ENCODE results near the gene LGMN. TPM values are rescaled to one million over a fixed set of nuclear protein-coding genes. Genes with fewer than 3 reads are reported as not detected.

Gene LGMN
- total and polyA plus RNA-seq, 4 donors, result 56.2 to 192 (median 62.4) TPM

DNA sequence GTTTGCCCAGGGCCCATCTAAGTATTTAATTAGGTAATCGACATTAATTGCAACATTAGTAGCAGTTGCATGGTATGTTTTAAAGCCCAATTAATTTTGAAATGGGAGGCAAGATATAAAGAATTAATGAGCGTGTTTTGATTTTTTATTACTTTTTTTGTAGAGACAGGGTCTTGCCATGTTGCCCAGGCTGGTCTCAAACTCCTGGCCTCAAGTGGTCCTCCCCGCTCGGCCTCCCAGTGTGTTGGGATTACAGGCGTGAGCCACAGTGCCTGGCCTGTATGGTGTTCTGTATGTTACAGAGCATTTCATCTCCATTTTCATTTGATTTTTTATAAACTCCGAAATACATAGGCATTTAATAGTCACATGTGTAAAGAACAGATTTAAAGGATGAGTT lies 46.5 kb upstream of the LGMN start:
- DNase-seq (ENCODE audit: low spot score), result no peak
- H3K4me3 ChIP-seq (ENCODE audit: low read depth in 1 of 3, low read length in 3 of 3), result peak overlapping the region; percentile 70 to 99 (median 99)
- peak overlapping the region; percentile 96 to 100 for H3K9ac ChIP-seq (ENCODE audit: low read depth in 1 of 2, low read length in 2 of 2)
- TF ChIP-seq RXRA (IDR thresholded peaks at IDR 0.05) (no peak), JUND (IDR thresholded peaks at IDR 0.05) (no peak), HNF4G (IDR thresholded peaks at IDR 0.05) (no peak), SP1 (IDR thresholded peaks at IDR 0.05) (no peak), YY1 (IDR thresholded peaks at IDR 0.05) (no peak), EGR1 (IDR thresholded peaks at IDR 0.05; ENCODE audit: low read depth in 2 of 2) (no peak), HNF4A (conservative IDR thresholded peaks at IDR 0.05) (no peak), FOXA2 (IDR thresholded peaks at IDR 0.05) (no peak), GABPA (IDR thresholded peaks at IDR 0.05 in 1 of 2, conservative IDR thresholded peaks at IDR 0.05 in 1 of 2) (no peak), TAF1 (conservative IDR thresholded peaks at IDR 0.05) (no peak), FOXA1 (IDR thresholded peaks at IDR 0.05) (no peak), RAD21 (IDR thresholded peaks at IDR 0.05) (no peak), NR2F2 (IDR thresholded peaks at IDR 0.05) (no peak)
- TF ChIP-seq, protein P1, sequence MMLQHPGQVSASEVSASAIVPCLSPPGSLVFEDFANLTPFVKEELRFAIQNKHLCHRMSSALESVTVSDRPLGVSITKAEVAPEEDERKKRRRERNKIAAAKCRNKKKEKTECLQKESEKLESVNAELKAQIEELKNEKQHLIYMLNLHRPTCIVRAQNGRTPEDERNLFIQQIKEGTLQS (IDR thresholded peaks at IDR 0.05), result no peak
- TF ChIP-seq, protein P2, sequence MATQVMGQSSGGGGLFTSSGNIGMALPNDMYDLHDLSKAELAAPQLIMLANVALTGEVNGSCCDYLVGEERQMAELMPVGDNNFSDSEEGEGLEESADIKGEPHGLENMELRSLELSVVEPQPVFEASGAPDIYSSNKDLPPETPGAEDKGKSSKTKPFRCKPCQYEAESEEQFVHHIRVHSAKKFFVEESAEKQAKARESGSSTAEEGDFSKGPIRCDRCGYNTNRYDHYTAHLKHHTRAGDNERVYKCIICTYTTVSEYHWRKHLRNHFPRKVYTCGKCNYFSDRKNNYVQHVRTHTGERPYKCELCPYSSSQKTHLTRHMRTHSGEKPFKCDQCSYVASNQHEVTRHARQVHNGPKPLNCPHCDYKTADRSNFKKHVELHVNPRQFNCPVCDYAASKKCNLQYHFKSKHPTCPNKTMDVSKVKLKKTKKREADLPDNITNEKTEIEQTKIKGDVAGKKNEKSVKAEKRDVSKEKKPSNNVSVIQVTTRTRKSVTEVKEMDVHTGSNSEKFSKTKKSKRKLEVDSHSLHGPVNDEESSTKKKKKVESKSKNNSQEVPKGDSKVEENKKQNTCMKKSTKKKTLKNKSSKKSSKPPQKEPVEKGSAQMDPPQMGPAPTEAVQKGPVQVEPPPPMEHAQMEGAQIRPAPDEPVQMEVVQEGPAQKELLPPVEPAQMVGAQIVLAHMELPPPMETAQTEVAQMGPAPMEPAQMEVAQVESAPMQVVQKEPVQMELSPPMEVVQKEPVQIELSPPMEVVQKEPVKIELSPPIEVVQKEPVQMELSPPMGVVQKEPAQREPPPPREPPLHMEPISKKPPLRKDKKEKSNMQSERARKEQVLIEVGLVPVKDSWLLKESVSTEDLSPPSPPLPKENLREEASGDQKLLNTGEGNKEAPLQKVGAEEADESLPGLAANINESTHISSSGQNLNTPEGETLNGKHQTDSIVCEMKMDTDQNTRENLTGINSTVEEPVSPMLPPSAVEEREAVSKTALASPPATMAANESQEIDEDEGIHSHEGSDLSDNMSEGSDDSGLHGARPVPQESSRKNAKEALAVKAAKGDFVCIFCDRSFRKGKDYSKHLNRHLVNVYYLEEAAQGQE (IDR thresholded peaks at IDR 0.05), result no peak
- TF ChIP-seq, protein P3, sequence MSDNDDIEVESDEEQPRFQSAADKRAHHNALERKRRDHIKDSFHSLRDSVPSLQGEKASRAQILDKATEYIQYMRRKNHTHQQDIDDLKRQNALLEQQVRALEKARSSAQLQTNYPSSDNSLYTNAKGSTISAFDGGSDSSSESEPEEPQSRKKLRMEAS (IDR thresholded peaks at IDR 0.05), result no peak
- TF ChIP-seq, protein P4, sequence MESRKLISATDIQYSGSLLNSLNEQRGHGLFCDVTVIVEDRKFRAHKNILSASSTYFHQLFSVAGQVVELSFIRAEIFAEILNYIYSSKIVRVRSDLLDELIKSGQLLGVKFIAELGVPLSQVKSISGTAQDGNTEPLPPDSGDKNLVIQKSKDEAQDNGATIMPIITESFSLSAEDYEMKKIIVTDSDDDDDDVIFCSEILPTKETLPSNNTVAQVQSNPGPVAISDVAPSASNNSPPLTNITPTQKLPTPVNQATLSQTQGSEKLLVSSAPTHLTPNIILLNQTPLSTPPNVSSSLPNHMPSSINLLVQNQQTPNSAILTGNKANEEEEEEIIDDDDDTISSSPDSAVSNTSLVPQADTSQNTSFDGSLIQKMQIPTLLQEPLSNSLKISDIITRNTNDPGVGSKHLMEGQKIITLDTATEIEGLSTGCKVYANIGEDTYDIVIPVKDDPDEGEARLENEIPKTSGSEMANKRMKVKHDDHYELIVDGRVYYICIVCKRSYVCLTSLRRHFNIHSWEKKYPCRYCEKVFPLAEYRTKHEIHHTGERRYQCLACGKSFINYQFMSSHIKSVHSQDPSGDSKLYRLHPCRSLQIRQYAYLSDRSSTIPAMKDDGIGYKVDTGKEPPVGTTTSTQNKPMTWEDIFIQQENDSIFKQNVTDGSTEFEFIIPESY (IDR thresholded peaks at IDR 0.05), result no peak
- H3K4me1 ChIP-seq (ENCODE audit: control insufficient read depth in 4 of 4, insufficient read depth in 4 of 4, low read length in 3 of 4), result peaks cover 9 to 47% (median 36%) of the 10 kb centered on the region in 4 donors
- peak overlapping the region; percentile 87 to 94 for H3K27ac ChIP-seq (ENCODE audit: low read depth in 1 of 2, low read length in 2 of 2)
- peaks cover 0 to 8% (median 4%) of the 10 kb centered on the region in 4 donors for H3K36me3 ChIP-seq (ENCODE audit: control insufficient read depth in 4 of 4, insufficient read depth in 3 of 4, low read depth in 1 of 4, low read length in 3 of 4)
- 51% methylated on average over 6 of the region's 6 CpGs for WGBS
- peaks cover 0 to 2% (median 0%) of the 10 kb centered on the region in 4 donors for H3K9me3 ChIP-seq (ENCODE audit: control insufficient read depth in 4 of 4, low read length in 3 of 4)
- no peaks in the 10 kb centered on the region for H3K27me3 ChIP-seq (ENCODE audit: control insufficient read depth in 4 of 4, insufficient read depth in 4 of 4, low read length in 3 of 4)

DNA sequence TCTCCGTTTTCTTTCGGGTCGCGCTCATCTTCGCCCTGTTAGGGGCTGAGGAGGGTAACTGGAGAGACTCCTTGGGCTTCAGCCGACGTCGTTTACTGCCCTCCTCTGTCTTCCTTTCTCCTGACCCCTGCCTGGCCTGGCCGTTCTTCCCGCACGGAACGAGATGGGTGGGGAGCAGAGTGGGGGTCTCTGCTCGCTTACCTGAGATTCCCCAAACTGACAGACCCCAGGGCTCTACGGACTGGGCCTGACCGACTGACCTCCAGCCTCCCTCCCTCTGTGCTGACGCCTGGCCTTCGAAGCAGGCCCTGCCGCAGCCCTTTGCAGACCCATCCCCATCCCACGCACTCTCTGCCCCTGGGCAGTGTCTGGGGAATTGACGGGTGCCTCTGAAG lies 46.1 kb upstream of the LGMN start:
- Histone ChIP-seq H3K27ac (ENCODE audit: low read depth in 1 of 2, low read length in 2 of 2) (peak overlapping the region; percentile 87 to 94), H3K4me3 (ENCODE audit: low read depth in 1 of 3, low read length in 3 of 3) (peak overlapping the region; percentile 70 to 99 (median 99)), H3K27me3 (ENCODE audit: control insufficient read depth in 4 of 4, insufficient read depth in 4 of 4, low read length in 3 of 4) (no peaks in the 10 kb centered on the region), H3K36me3 (ENCODE audit: control insufficient read depth in 4 of 4, insufficient read depth in 3 of 4, low read depth in 1 of 4, low read length in 3 of 4) (peaks cover 0 to 8% (median 4%) of the 10 kb centered on the region in 4 donors), H3K9ac (ENCODE audit: low read depth in 1 of 2, low read length in 2 of 2) (peak overlapping the region; percentile 96 to 100), H3K9me3 (ENCODE audit: control insufficient read depth in 4 of 4, low read length in 3 of 4) (peaks cover 0 to 2% (median under 1%) of the 10 kb centered on the region in 4 donors), H3K4me1 (ENCODE audit: control insufficient read depth in 4 of 4, insufficient read depth in 4 of 4, low read length in 3 of 4) (peaks cover 6 to 43% (median 32%) of the 10 kb centered on the region in 4 donors)
- no peak for DNase-seq (ENCODE audit: low spot score)
- WGBS, result under 1% methylated on average over 20 of the region's 20 CpGs
- TF ChIP-seq HNF4G (IDR thresholded peaks at IDR 0.05), result no peak
- no peak for TF ChIP-seq RAD21 (IDR thresholded peaks at IDR 0.05)
- TF ChIP-seq, protein P5, sequence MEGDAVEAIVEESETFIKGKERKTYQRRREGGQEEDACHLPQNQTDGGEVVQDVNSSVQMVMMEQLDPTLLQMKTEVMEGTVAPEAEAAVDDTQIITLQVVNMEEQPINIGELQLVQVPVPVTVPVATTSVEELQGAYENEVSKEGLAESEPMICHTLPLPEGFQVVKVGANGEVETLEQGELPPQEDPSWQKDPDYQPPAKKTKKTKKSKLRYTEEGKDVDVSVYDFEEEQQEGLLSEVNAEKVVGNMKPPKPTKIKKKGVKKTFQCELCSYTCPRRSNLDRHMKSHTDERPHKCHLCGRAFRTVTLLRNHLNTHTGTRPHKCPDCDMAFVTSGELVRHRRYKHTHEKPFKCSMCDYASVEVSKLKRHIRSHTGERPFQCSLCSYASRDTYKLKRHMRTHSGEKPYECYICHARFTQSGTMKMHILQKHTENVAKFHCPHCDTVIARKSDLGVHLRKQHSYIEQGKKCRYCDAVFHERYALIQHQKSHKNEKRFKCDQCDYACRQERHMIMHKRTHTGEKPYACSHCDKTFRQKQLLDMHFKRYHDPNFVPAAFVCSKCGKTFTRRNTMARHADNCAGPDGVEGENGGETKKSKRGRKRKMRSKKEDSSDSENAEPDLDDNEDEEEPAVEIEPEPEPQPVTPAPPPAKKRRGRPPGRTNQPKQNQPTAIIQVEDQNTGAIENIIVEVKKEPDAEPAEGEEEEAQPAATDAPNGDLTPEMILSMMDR (IDR thresholded peaks at IDR 0.05; ENCODE audit: low read depth, low read length, missing input control), result no peak
- TF ChIP-seq, protein P4 (IDR thresholded peaks at IDR 0.05), result no peak
- TF ChIP-seq FOXA2 (IDR thresholded peaks at IDR 0.05), result no peak
- TF ChIP-seq JUND (IDR thresholded peaks at IDR 0.05), result no peak
- TF ChIP-seq SP1 (IDR thresholded peaks at IDR 0.05), result no peak
- TF ChIP-seq, protein P3 (IDR thresholded peaks at IDR 0.05), result no peak
- TF ChIP-seq GABPA (IDR thresholded peaks at IDR 0.05 in 1 of 2, conservative IDR thresholded peaks at IDR 0.05 in 1 of 2), result no peak
- no peak for TF ChIP-seq TAF1 (conservative IDR thresholded peaks at IDR 0.05)
- TF ChIP-seq, protein P1 (IDR thresholded peaks at IDR 0.05), result no peak
- TF ChIP-seq EGR1 (IDR thresholded peaks at IDR 0.05; ENCODE audit: low read depth in 2 of 2), result no peak
